IMR-90 (cell line): ENCODE data around the gene NOD2. TPM values are rescaled to one million over a fixed set of nuclear protein-coding genes. Genes with fewer than 3 reads are reported as not detected.

ENCODE experiments used
- ATAC-seq: fragments of 200-7000 bp; cut with Tn5 transposase; 2 replicates; pipeline ENCODE4 v1.9.1; 2020; ENCODE audit warnings: low read depth, mild to moderate bottlenecking, moderate library complexity
- BruUV-seq: library from RNA; stranded (reverse); fragments of 400-500 nt; replicated peaks from 2 replicates; lab custom pipeline; 2021; lab: Mats Ljungman, UMichigan
- CTCF ChIA-PET: fragments of 300-600 bp; formaldehyde crosslinking; extraction: SDS; loops from one replicate; lab custom pipeline; 2021; ENCODE audit warnings: antibody characterized with exemption; lab: Yijun Ruan, JAX
- POLR2A ChIA-PET: fragments of 300-600 bp; sonication (Branson Sonifier 250); formaldehyde crosslinking; loops from one replicate; lab custom pipeline; 2022; ENCODE audit warnings: antibody characterized with exemption; ENCODE audit not compliant: unreplicated experiment; lab: Charles Lee
- DNase-seq: peaks from one replicate; pipeline ENCODE4 v3.0.0; 2013
- H2AFZ ChIP-seq: replicated peaks from 2 replicates; pipeline ENCODE3; 2013; ENCODE audit warnings: low read length, mild to moderate bottlenecking; ENCODE audit not compliant: poor library complexity
- H2AK5ac ChIP-seq: 2 replicates; pipeline ENCODE4 v1.6.1; 2013; ENCODE audit warnings: low read depth, low read length, inconsistent platforms
- H2AK9ac ChIP-seq: replicated peaks from 2 replicates; pipeline ENCODE3; 2013; ENCODE audit warnings: mild to moderate bottlenecking, low read depth, low read length, moderate library complexity; ENCODE audit not compliant: poor library complexity
- H2BK120ac ChIP-seq: 2 replicates; pipeline ENCODE4 v1.6.1; 2013; ENCODE audit warnings: low read depth, low read length, inconsistent platforms
- H2BK15ac ChIP-seq: 3 replicates; pipeline ENCODE4 v1.6.1; 2013; ENCODE audit warnings: low read depth, low read length, inconsistent platforms
- H2BK20ac ChIP-seq: 2 replicates; pipeline ENCODE4 v1.6.1; 2013; ENCODE audit warnings: low read depth, mild to moderate bottlenecking, inconsistent platforms, low read length, moderate library complexity
- H2BK5ac ChIP-seq: 2 replicates; pipeline ENCODE4 v1.6.1; 2013; ENCODE audit warnings: mild to moderate bottlenecking, low read depth, low read length, inconsistent platforms; ENCODE audit not compliant: poor library complexity, severe bottlenecking
- H3K14ac ChIP-seq: replicated peaks from 2 replicates; pipeline ENCODE4 v1.6.1; 2013; ENCODE audit warnings: low read depth, low read length, inconsistent platforms
- H3K18ac ChIP-seq: 2 replicates; pipeline ENCODE4 v1.6.1; 2013; ENCODE audit warnings: low read depth, low read length, control low read depth
- H3K23ac ChIP-seq: 2 replicates; pipeline ENCODE4 v1.6.1; 2013; ENCODE audit warnings: low read depth, low read length, inconsistent platforms
- H3K27ac ChIP-seq: 2 replicates; pipeline ENCODE4 v1.5.1; 2013; ENCODE audit warnings: mild to moderate bottlenecking, control low read depth, low read length; ENCODE audit not compliant: insufficient read depth
- H3K27me3 ChIP-seq: 2 replicates; pipeline ENCODE4 v1.6.1; 2013; ENCODE audit warnings: low read length; ENCODE audit not compliant: control insufficient read depth, insufficient read depth
- H3K36me3 ChIP-seq: 2 replicates; pipeline ENCODE4 v1.6.1; 2013; ENCODE audit warnings: low read length, mixed read lengths; ENCODE audit not compliant: control insufficient read depth, insufficient read depth
- H3K4ac ChIP-seq: 2 replicates; pipeline ENCODE4 v1.6.1; 2013; ENCODE audit warnings: low read depth, low read length, inconsistent platforms
- H3K4me1 ChIP-seq: 2 replicates; pipeline ENCODE4 v1.6.1; 2013; ENCODE audit warnings: low read length, mixed read lengths; ENCODE audit not compliant: control insufficient read depth, insufficient read depth
- H3K4me2 ChIP-seq: 2 replicates; pipeline ENCODE4 v1.6.1; 2013; ENCODE audit warnings: low read depth, mild to moderate bottlenecking, control low read depth, low read length, moderate library complexity
- H3K4me3 ChIP-seq: 2 replicates; pipeline ENCODE4 v1.5.1; 2013; ENCODE audit warnings: low read depth, mild to moderate bottlenecking, control low read depth, low read length, moderate library complexity; ENCODE audit not compliant: insufficient read depth
- H3K56ac ChIP-seq: 2 replicates; pipeline ENCODE4 v1.6.1; 2013; ENCODE audit warnings: low read length, inconsistent platforms; ENCODE audit not compliant: insufficient read depth; ENCODE audit errors: extremely low read depth
- H3K79me1 ChIP-seq, 2 experiments: 2 replicates each; pipeline ENCODE4 v1.6.1; 2013; ENCODE audit warnings: low read length in 2 of 2, inconsistent platforms in 1 of 2, low read depth in 1 of 2
- H3K9ac ChIP-seq: 2 replicates; pipeline ENCODE4 v1.6.1; 2013; ENCODE audit warnings: low read depth, low read length, control low read depth
- H3K9me1 ChIP-seq: 2 replicates; pipeline ENCODE4 v1.6.1; 2013; ENCODE audit warnings: low read length, inconsistent platforms; ENCODE audit not compliant: insufficient read depth
- H3K9me3 ChIP-seq: 2 replicates; pipeline ENCODE4 v1.6.1; 2013; ENCODE audit warnings: low read length; ENCODE audit not compliant: control insufficient read depth, insufficient read depth
- H4K20me1 ChIP-seq: 2 replicates; pipeline ENCODE4 v1.6.1; 2013; ENCODE audit warnings: low read length, inconsistent platforms; ENCODE audit not compliant: insufficient read depth
- H4K5ac ChIP-seq: 2 replicates; pipeline ENCODE4 v1.6.1; 2013; ENCODE audit warnings: mild to moderate bottlenecking, low read depth, low read length, control low read depth
- H4K8ac ChIP-seq, 2 experiments: 2 replicates each; pipeline ENCODE4 v1.6.1; 2013; ENCODE audit warnings: low read depth in 2 of 2, low read length in 2 of 2, control low read depth in 1 of 2, inconsistent platforms in 1 of 2
- H4K91ac ChIP-seq: 2 replicates; pipeline ENCODE4 v1.6.1; 2013; ENCODE audit warnings: low read depth, low read length, inconsistent platforms; ENCODE audit not compliant: insufficient read depth
- CEBPB ChIP-seq: IDR thresholded peaks from 2 replicates; pipeline ENCODE4 v1.6.1; 2012; ENCODE audit warnings: low read depth, low read length, improper control_type of control experiment
- NFE2L2 ChIP-seq: fragments of 150-350 bp; IDR thresholded peaks from 2 replicates; pipeline ENCODE4 v1.6.1; 2016; ENCODE audit warnings: low read depth, mild to moderate bottlenecking, low read length
- POLR2A ChIP-seq: IDR thresholded peaks from 2 replicates; pipeline ENCODE4 v1.6.1; 2012; ENCODE audit warnings: mild to moderate bottlenecking, low read depth, low read length
- RAD21 ChIP-seq: IDR thresholded peaks from 2 replicates; pipeline ENCODE4 v1.6.1; 2012; ENCODE audit warnings: low read length, improper control_type of control experiment
- RFX5 ChIP-seq: IDR thresholded peaks from 2 replicates; pipeline ENCODE4 v1.8.0; 2012; ENCODE audit warnings: low read depth, mild to moderate bottlenecking, low read length, moderate library complexity
- SMC3 ChIP-seq: fragments of 150-350 bp; IDR thresholded peaks from 2 replicates; pipeline ENCODE4 v1.6.1; 2016; ENCODE audit warnings: low read depth, mild to moderate bottlenecking, antibody characterized with exemption, low read length, moderate library complexity
- WGBS, 2 experiments: methylation state at CpG; one replicate each; pipeline versions ENCODE4 v1.1.5 to v1.1.7; 2013; ENCODE audit warnings: missing lambda C conversion rate in 2 of 2; ENCODE audit not compliant: insufficient read length in 1 of 2; ENCODE audit errors: extremely low coverage in 2 of 2; 5-methylcytosine and 5-hydroxymethylcytosine counted together
- dilution Hi-C: fragments of 300-500 bp; cut with HindIII; formaldehyde crosslinking; loops from one replicate; pipeline ENCODE4 v1.14.3; 2018; ENCODE audit warnings: low sequenced_read_pairs; ENCODE audit not compliant: unreplicated experiment
- in situ Hi-C: fragments of 300-500 bp; cut with MboI; formaldehyde crosslinking; loops from 3 replicates; pipeline ENCODE4 v1.14.3; 2019; ENCODE audit warnings: low sequenced_read_pairs, inconsistent platforms, mixed read lengths
- intact Hi-C: fragments of 100-400 bp; cut with micrococcal nuclease; formaldehyde crosslinking; loops from 2 replicates; pipeline ENCODE4 v1.10.0; 2022
- polyA plus RNA-seq, 3 experiments: library from polyadenylated mRNA; depleted of rRNA; stranded (reverse); fragments of >200 nt; gene quantifications; 2 replicates each; pipeline ENCODE4 v1.2.3, GENCODE V29; 2012; ENCODE audit warnings: low replicate concordance in 1 of 3
- total RNA-seq: library from RNA; depleted of rRNA; stranded (reverse); fragments of >200 nt; gene quantifications from 2 replicates; pipeline ENCODE4 v1.2.3, GENCODE V29; 2012

NOD2 gene
- total and polyA plus RNA-seq, 2 of the 4 experiments (the other 2 are of a cell fraction): not detected

DNA sequence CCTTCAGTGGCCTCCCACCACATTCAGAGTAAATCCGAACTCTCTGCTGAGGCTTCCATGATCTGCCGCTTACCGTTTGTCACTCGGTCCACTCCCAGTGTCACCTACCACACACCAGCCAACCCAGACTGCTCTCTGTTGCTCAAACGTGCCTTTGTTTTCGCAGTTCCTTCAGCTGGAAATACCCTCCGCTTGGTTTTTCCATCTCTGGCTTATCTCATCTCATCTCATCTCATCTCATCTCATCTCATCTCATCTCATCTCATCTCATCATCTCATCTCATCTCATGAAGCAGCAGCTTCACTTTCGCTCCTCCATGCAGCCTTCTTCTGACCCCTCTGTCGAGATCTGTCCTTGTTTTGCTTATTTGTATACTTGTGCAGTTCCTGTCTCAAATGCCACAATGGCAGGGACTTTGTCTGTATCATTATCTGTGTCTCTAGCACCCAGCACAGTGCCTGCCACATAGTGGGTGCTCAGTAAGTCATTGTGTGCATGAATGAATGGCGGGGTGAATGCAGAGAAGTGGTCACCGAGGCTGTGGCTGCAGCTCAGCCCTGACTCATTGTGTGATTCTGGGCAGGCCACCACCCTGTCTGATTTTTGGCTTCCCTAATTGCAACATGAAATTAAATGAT is 8.5 kb upstream of the NOD2 start:
- Histone ChIP-seq H3K4me3 (no peak overlapping the region), H3K27me3 (peaks cover 8% of the 10 kb centered on the region), H2BK20ac (no peak overlapping the region), H3K9me1 (no peaks in the 10 kb centered on the region), H3K36me3 (no peaks in the 10 kb centered on the region), H3K4ac (no peak overlapping the region), H2AFZ (no peak overlapping the region), H2AK5ac (no peak overlapping the region), H4K5ac (no peak overlapping the region), H3K23ac (no peak overlapping the region), H4K91ac (no peak overlapping the region), H3K9me3 (no peaks in the 10 kb centered on the region), H3K27ac (no peak overlapping the region), H3K79me1 (no peaks in the 10 kb centered on the region), H3K4me2 (no peak overlapping the region), H2BK120ac (no peak overlapping the region), H2BK5ac (no peak overlapping the region), H3K4me1 (no peaks in the 10 kb centered on the region), H3K9ac (no peak overlapping the region), H4K20me1 (no peaks in the 10 kb centered on the region), H2BK15ac (no peak overlapping the region), H3K14ac (no peak overlapping the region), H3K18ac (no peak overlapping the region), H3K56ac (no peak overlapping the region), H4K8ac (no peak overlapping the region), H2AK9ac (no peak overlapping the region)
- in situ Hi-C loops: loop anchor here (10.0 kb wide), 1 partner anchor 120 kb away; no protein-coding TSS in a partner anchor
- DNase-seq: no peak
- no peak for TF ChIP-seq NFE2L2
- no peak for TF ChIP-seq RFX5
- no peak for TF ChIP-seq CEBPB
- TF ChIP-seq RAD21: no peak
- TF ChIP-seq POLR2A: no peak
- no peak for TF ChIP-seq SMC3
- dilution Hi-C loops: no loop called here
- intact Hi-C loops: no loop called here
- ChIA-PET POLR2A (no interaction called here), CTCF (no interaction called here)
- BruUV-seq: no TSS peak
- 56% methylated on average over 11 of the region's 11 CpGs; no CpG with 5 or more reads in 1 of the 2 experiments for WGBS, 2 experiments
- no peak for ATAC-seq
